Neural cell (in vitro differentiated cells): Measurements from ENCODE around the gene DHRS7. TPM values are rescaled to one million over a fixed set of nuclear protein-coding genes. Genes with fewer than 3 reads are reported as not detected.

ENCODE experiments used
- H2AFZ ChIP-seq: fragments of 200-600, 300-800 bp; sonication (generic), shearing (Covaris generic); 2 replicates; pipeline ENCODE4 v1.6.0; 2014; ENCODE audit warnings: low read depth, mild to moderate bottlenecking, antibody characterized with exemption, low read length, moderate library complexity
- H3F3A ChIP-seq: fragments of 200-600 bp; shearing (Covaris generic); 2 replicates; pipeline ENCODE4 v1.6.1; 2016; ENCODE audit warnings: mild to moderate bottlenecking, moderate library complexity, mixed read lengths, antibody characterized with exemption, low read length; ENCODE audit not compliant: insufficient read depth, poor library complexity, severe bottlenecking
- H3K27ac ChIP-seq: fragments of 200-600, 300-800 bp; sonication (generic), shearing (Covaris generic); 2 replicates; pipeline ENCODE4 v1.5.1; 2014; ENCODE audit warnings: mild to moderate bottlenecking, low read length, moderate library complexity
- H3K27me3 ChIP-seq: fragments of 300-800, 200-600 bp; sonication (generic), shearing (Covaris generic); 2 replicates; pipeline ENCODE4 v1.6.0; 2014; ENCODE audit warnings: mild to moderate bottlenecking, low read depth, low read length, moderate library complexity; ENCODE audit not compliant: insufficient read depth
- H3K36me3 ChIP-seq: fragments of 300-800, 200-600 bp; sonication (generic), shearing (Covaris generic); 2 replicates; pipeline ENCODE4 v1.5.1; 2014; ENCODE audit warnings: mild to moderate bottlenecking, antibody characterized with exemption, low read length, moderate library complexity; ENCODE audit not compliant: insufficient read depth
- H3K4me2 ChIP-seq: fragments of 300-800, 200-600 bp; sonication (generic), shearing (Covaris generic); 2 replicates; pipeline ENCODE4 v1.6.0; 2014; ENCODE audit warnings: mild to moderate bottlenecking, low read length
- H3K4me3 ChIP-seq: fragments of 300-800, 200-600 bp; sonication (generic), shearing (Covaris generic); 2 replicates; pipeline ENCODE4 v1.5.1; 2014; ENCODE audit warnings: mild to moderate bottlenecking, low read length, moderate library complexity
- H3K79me2 ChIP-seq: fragments of 200-600 bp; shearing (Covaris generic); replicated peaks from 2 replicates; pipeline ENCODE4 v1.6.0; 2014; ENCODE audit warnings: mild to moderate bottlenecking, low read length, moderate library complexity; ENCODE audit not compliant: insufficient read depth
- H3K9ac ChIP-seq: fragments of 300-800, 200-600 bp; sonication (generic), shearing (Covaris generic); 2 replicates; pipeline ENCODE4 v1.6.1; 2016; ENCODE audit warnings: mild to moderate bottlenecking, low read length, mixed read lengths
- H3K9me2 ChIP-seq: fragments of 200-600 bp; shearing (Covaris generic); 2 replicates; pipeline ENCODE4 v1.6.1; 2016; ENCODE audit warnings: mild to moderate bottlenecking, low read length, mixed read lengths; ENCODE audit not compliant: insufficient read depth
- H3K9me3 ChIP-seq: fragments of 200-600, 300-800 bp; sonication (generic), shearing (Covaris generic); 2 replicates; pipeline ENCODE4 v1.6.1; 2016; ENCODE audit warnings: mild to moderate bottlenecking, mixed run types, low read length, moderate library complexity, mixed read lengths
- H4K20me1 ChIP-seq: fragments of 200-600 bp; shearing (Covaris generic); 2 replicates; pipeline ENCODE4 v1.6.1; 2016; ENCODE audit warnings: mild to moderate bottlenecking, mixed run types; ENCODE audit not compliant: insufficient read depth
- CTCF ChIP-seq: fragments of 450-650 bp; IDR thresholded peaks from 2 replicates; pipeline ENCODE4 v1.5.1; 2014; ENCODE audit warnings: antibody characterized with exemption, mild to moderate bottlenecking, moderate library complexity; ENCODE audit not compliant: poor library complexity, severe bottlenecking
- EP300 ChIP-seq: fragments of 450-650 bp; conservative IDR thresholded peaks from 2 replicates; pipeline ENCODE4 v1.6.1; 2014; ENCODE audit warnings: antibody characterized with exemption, mild to moderate bottlenecking, moderate library complexity; ENCODE audit not compliant: poor library complexity, severe bottlenecking
- EZH2 ChIP-seq: fragments of 200-600, 300-800 bp; shearing (Covaris generic), sonication (generic); IDR thresholded peaks from 2 replicates; pipeline ENCODE4 v1.6.1; 2014; ENCODE audit warnings: antibody characterized with exemption, low read length, borderline replicate concordance, mild to moderate bottlenecking; ENCODE audit not compliant: insufficient read depth, poor library complexity, severe bottlenecking
- MXI1 ChIP-seq: fragments of 450-650 bp; conservative IDR thresholded peaks from 2 replicates; pipeline ENCODE4 v1.6.1; 2014; ENCODE audit warnings: antibody characterized with exemption, mild to moderate bottlenecking; ENCODE audit not compliant: poor library complexity, severe bottlenecking
- POLR2AphosphoS5 ChIP-seq: IDR thresholded peaks from 2 replicates; pipeline ENCODE4 v1.6.1; 2012
- RAD21 ChIP-seq: fragments of 450-650 bp; conservative IDR thresholded peaks from 2 replicates; pipeline ENCODE4 v1.6.1; 2014; ENCODE audit warnings: antibody characterized with exemption, mild to moderate bottlenecking, moderate library complexity
- SMC3 ChIP-seq: fragments of 450-650 bp; conservative IDR thresholded peaks from 2 replicates; pipeline ENCODE4 v1.6.1; 2014; ENCODE audit warnings: antibody characterized with exemption, mild to moderate bottlenecking, moderate library complexity; ENCODE audit not compliant: poor library complexity
- TAF1 ChIP-seq: IDR thresholded peaks from 2 replicates; pipeline ENCODE4 v1.6.1; 2012; ENCODE audit warnings: low read depth
- polyA plus RNA-seq: library from polyadenylated mRNA; depleted of rRNA; stranded (reverse); fragments of >200 nt; gene quantifications from 2 replicates; pipeline ENCODE4 v1.2.3, GENCODE V29; 2014
- TF ChIP-seq, protein P1 (sequence below): IDR thresholded peaks from 2 replicates; pipeline ENCODE4 v1.6.1; 2012; ENCODE audit warnings: borderline replicate concordance

DHRS7 gene
- polyA plus RNA-seq, 1 donor from 2014 or later = 89.6 TPM

GRCh38 chr14:60199321-60199720, 34.1 kb upstream of the DHRS7 start:
- Histone ChIP-seq H3K27me3 (no peaks in the 10 kb centered on the region), H3K4me2 (no peak overlapping the region), H3K79me2 (no peaks in the 10 kb centered on the region), H3K9ac (no peak overlapping the region), H3K27ac (no peak overlapping the region), H3K9me3 (no peaks in the 10 kb centered on the region), H3K36me3 (no peaks in the 10 kb centered on the region), H4K20me1 (no peaks in the 10 kb centered on the region), H3K4me3 (no peak overlapping the region), H3K9me2 (no peaks in the 10 kb centered on the region), H3F3A (no peaks in the 10 kb centered on the region), H2AFZ (no peak overlapping the region)
- no peak for TF ChIP-seq POLR2AphosphoS5
- no peak for TF ChIP-seq CTCF
- TF ChIP-seq EZH2 = no peak
- no peak for TF ChIP-seq EP300
- TF ChIP-seq, protein P1, sequence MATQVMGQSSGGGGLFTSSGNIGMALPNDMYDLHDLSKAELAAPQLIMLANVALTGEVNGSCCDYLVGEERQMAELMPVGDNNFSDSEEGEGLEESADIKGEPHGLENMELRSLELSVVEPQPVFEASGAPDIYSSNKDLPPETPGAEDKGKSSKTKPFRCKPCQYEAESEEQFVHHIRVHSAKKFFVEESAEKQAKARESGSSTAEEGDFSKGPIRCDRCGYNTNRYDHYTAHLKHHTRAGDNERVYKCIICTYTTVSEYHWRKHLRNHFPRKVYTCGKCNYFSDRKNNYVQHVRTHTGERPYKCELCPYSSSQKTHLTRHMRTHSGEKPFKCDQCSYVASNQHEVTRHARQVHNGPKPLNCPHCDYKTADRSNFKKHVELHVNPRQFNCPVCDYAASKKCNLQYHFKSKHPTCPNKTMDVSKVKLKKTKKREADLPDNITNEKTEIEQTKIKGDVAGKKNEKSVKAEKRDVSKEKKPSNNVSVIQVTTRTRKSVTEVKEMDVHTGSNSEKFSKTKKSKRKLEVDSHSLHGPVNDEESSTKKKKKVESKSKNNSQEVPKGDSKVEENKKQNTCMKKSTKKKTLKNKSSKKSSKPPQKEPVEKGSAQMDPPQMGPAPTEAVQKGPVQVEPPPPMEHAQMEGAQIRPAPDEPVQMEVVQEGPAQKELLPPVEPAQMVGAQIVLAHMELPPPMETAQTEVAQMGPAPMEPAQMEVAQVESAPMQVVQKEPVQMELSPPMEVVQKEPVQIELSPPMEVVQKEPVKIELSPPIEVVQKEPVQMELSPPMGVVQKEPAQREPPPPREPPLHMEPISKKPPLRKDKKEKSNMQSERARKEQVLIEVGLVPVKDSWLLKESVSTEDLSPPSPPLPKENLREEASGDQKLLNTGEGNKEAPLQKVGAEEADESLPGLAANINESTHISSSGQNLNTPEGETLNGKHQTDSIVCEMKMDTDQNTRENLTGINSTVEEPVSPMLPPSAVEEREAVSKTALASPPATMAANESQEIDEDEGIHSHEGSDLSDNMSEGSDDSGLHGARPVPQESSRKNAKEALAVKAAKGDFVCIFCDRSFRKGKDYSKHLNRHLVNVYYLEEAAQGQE = no peak
- TF ChIP-seq TAF1 = no peak
- TF ChIP-seq MXI1 = no peak
- no peak for TF ChIP-seq SMC3
- no peak for TF ChIP-seq RAD21

DNA sequence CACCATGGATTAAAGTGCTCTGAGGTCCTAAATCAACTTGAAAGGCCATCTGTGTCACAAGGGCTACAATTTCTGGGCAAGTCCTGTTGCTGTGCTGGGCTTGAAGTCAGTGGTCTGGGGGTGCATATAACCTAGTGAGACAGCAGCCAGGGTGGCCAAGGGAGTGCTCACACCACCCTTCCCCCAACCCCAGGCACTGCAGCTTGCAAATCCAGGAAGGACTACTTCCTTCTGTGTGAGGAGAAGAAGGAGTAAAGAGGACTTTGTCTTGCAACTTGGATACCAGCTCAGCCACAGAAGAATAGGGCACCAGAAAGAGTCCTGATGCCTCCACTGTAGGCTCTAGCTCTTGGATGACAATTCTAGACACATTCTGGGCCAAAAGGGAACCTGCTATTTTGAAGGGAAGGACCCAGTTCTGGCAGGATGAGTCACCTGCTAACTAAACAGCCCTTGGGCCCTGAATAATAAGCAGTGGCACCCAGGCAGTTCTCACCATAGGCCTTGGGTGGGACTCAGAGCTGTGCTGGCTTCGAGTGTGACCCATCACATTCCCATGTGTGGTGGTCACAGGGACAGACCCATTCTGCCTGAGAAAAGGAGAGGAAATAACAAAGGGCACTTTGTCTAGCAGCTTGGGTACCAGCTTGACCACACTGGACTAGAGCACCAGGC, 32.6 kb upstream of the DHRS7 start:
- Histone ChIP-seq H2AFZ (no peak overlapping the region), H3K27ac (no peak overlapping the region), H4K20me1 (no peaks in the 10 kb centered on the region), H3F3A (no peaks in the 10 kb centered on the region), H3K4me2 (no peak overlapping the region), H3K9ac (no peak overlapping the region), H3K36me3 (no peaks in the 10 kb centered on the region), H3K27me3 (no peaks in the 10 kb centered on the region), H3K4me3 (no peak overlapping the region), H3K9me3 (no peaks in the 10 kb centered on the region), H3K79me2 (no peaks in the 10 kb centered on the region), H3K9me2 (no peaks in the 10 kb centered on the region)
- TF ChIP-seq, protein P1 = no peak
- TF ChIP-seq CTCF = no peak
- no peak for TF ChIP-seq POLR2AphosphoS5
- no peak for TF ChIP-seq TAF1
- TF ChIP-seq EZH2 = no peak
- TF ChIP-seq EP300 = no peak
- no peak for TF ChIP-seq RAD21
- no peak for TF ChIP-seq MXI1
- no peak for TF ChIP-seq SMC3
